KOPT-K1 (cell line): ENCODE measurements around the gene AKTIP.

Source experiments
- H3K27ac ChIP-seq: fragments of 200-600 bp; sonication (generic); 2 replicates; pipeline ENCODE4 v1.5.1; 2016; ENCODE audit warnings: antibody characterized with exemption, mild to moderate bottlenecking, low read depth, low read length; ENCODE audit not compliant: poor library complexity, severe bottlenecking
- H3K36me3 ChIP-seq: fragments of 200-600 bp; sonication (generic); 2 replicates; pipeline ENCODE4 v1.5.1; 2017; ENCODE audit warnings: antibody characterized with exemption, mild to moderate bottlenecking, low read length, moderate library complexity; ENCODE audit not compliant: insufficient read depth
- H3K9me3 ChIP-seq: fragments of 200-600 bp; sonication (generic); 2 replicates; pipeline ENCODE4 v1.5.1; 2017; ENCODE audit warnings: antibody characterized with exemption, low read length, mild to moderate bottlenecking; ENCODE audit not compliant: insufficient read depth, poor library complexity, severe bottlenecking

AKTIP gene

DNA sequence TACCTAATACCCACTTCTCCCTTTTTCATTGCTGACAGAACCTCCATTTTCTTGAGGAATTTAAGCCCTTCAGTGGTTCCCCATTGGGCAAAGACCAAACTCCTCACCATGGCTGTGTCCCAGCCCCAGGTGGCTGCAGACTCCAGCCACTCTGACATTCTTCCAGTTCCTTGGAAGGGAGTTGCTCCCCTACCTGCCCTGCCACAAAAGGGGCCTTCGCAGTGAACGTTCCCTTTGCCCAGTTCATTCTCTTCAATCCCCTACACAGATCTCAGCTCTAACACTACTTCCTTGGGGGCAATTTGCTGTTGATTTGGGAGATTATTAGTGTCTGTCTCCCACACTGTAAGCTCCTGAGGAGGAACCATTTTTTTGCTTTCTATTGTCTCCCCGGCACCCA, 3.2 kb upstream of the AKTIP start:
- no peak overlapping the region for H3K27ac ChIP-seq

DNA sequence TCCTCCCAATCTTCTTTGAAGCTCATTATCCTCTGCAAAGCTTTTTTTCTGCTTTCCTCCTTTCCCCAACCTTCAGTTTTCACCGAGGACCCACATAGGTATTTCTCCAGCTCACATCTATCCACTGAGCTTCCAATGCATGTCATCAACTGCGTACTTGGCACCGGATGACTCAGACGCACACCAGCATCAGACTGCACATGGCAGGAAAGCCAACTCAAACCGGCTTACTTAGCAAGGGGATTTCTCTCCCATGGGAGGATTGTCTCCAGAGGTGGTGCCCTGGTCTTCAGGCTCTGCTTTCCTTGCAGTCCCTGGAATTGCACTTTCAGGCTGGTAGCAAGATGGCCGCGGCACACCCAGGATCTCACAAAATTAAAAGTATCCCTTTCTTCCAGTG, 1.7 kb upstream of the AKTIP start:
- H3K9me3 ChIP-seq = no peaks in the 10 kb centered on the region
- no peaks in the 10 kb centered on the region for H3K36me3 ChIP-seq
- H3K27ac ChIP-seq = no peak overlapping the region

More for the DNA sequence above, 3.2 kb upstream of the AKTIP start:
- Histone ChIP-seq H3K36me3 (no peaks in the 10 kb centered on the region), H3K9me3 (no peaks in the 10 kb centered on the region)

DNA sequence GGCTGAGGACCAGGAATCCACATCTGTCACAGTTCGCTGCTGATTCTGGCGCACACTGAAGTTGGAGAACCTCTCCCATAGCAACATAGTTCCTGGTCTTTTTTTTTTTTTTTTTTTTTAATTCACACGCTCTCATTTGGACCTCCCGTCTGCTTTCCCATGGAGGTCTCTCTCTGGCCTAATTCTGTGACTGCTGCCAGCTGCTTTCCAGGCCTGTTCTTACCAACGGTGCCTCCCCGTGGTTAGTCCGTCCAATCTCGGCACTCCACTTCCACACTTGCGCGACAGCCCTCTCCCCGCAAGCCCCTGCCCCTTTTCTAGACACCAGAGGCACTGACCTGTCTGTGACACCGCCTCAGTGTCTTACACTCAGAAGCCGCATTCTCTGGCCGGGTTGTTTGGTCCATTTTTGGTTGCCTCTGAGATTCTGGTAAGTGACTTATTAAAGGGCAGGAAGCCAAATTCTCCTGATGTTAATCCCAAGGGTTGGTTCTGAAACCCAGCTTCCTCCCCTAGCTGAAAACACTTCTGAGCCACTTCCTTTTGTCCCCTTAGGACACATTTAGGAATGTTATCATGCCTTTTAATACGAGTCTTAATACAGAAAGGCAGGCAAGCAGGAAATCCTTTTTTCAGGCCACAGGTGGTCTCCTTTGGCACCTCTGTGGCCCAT, 1.1 kb upstream of the AKTIP start:
- Histone ChIP-seq H3K27ac (peak overlapping the region; percentile 76), H3K9me3 (no peaks in the 10 kb centered on the region), H3K36me3 (0 out of 2 replicates have a peak, but pooled peaks cover 3% of the 10 kb centered on the region)

DNA sequence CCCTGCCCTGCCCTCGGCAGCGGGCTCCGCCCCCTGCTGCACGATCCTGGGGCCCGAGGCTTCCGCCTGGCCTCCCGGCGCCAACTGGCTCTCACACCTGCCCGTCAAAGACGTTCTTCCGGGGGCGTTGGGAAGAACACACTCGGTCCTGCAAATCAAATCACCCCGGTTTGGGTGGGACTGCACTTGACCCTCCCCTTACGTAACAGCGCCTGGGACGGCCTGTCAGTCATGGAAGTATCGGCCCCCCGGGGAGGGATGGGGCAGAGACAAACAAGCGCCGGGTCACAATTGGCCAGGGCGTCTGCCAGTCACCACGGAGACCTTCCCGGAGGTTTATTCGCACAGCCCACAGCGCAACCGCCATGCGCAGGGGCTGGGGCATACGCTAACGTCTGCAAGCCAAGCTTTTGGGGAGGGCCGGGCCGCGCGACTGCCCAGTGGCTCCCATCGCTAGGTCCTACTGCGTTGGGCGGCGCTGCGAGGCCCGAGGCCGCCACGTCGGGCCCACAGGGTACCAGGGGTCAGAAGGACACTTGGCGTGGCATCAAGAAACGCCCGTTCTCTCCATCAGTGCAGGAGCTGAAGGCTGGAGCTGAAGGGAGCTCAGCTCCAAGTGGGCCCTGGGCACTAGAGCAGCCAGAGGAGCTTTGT, 388 bp upstream of the AKTIP start:
- no peaks in the 10 kb centered on the region for H3K9me3 ChIP-seq
- peaks cover 8% of the 10 kb centered on the region; the same call in 1 of the 2 replicates for H3K36me3 ChIP-seq
- peak overlapping the region; percentile 76 for H3K27ac ChIP-seq

DNA sequence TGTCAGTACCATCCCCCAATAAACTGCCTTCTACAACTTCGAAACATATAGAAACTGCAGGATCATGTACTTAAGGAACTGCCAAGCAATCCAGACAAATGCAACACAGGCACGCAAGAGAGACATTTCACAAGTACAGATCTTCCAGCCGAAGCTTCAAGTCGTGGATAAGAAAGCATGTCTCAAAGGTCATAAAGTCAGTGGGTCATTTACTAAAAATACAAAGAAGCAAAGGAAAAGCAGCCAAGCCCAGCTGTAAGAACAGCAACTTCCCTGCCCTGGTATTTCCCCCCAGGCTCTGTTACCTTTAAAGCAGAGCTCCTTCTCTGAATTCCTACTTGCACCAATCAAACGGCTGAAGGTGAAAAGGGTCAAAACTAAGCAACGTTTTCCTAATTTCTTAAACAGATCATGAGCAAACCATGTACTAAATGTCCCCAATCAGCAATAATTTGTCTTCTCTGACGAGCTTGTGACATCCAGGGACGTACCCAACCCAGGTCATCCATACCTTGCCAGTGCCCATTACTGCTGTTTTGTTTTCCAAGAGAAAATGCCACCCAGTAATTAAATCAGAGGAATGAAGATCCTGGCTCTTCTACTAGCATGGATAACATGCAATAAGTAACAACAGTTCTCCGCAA, 1.7 kb downstream of the AKTIP start:
- no peak overlapping the region for H3K27ac ChIP-seq
- no peaks in the 10 kb centered on the region for H3K9me3 ChIP-seq

DNA sequence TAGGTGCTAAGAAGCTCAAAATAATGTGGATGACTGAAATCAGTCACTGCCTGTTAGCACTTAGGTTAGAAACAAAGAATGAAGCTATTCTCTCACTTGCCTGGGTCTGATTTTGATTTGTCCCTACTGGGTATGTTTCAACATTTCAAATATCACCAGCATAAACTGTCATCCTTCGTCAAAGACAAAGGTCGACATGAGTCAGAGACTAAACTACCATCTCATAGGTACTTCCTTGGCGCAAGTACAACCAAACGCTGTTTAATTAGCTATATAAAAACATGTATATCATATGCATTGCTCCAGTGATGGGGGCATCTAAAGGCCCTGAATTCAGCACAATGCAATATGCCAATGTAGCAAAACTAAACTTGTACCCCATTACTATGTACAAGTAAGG, 4.0 kb downstream of the AKTIP start:
- peaks cover 50% of the 10 kb centered on the region for H3K36me3 ChIP-seq
- H3K27ac ChIP-seq = no peak overlapping the region
- no peaks in the 10 kb centered on the region for H3K9me3 ChIP-seq

More for the DNA sequence above, 1.7 kb downstream of the AKTIP start:
- peaks cover 26% of the 10 kb centered on the region for H3K36me3 ChIP-seq

DNA sequence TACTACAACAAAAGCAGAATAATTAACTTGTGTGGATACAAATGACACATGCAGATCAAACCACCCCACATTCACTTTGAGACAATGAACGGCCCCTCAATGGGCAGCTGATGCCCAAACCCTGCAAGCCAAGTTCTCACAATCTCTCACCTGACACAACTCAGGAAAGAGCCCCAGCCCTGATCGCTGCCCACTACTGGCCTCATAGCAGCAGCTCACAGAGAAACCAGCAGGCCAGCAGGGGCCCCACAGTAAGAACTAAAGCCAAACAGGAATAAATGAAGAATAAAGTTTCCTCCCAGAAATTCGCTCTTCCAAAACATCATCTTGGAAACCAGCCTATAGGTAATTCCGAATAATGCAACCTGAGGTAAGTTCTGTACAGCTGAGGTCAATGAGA, 7.7 kb downstream of the AKTIP start:
- Histone ChIP-seq H3K36me3 (peaks cover 85% of the 10 kb centered on the region), H3K9me3 (no peaks in the 10 kb centered on the region), H3K27ac (no peak overlapping the region)

DNA sequence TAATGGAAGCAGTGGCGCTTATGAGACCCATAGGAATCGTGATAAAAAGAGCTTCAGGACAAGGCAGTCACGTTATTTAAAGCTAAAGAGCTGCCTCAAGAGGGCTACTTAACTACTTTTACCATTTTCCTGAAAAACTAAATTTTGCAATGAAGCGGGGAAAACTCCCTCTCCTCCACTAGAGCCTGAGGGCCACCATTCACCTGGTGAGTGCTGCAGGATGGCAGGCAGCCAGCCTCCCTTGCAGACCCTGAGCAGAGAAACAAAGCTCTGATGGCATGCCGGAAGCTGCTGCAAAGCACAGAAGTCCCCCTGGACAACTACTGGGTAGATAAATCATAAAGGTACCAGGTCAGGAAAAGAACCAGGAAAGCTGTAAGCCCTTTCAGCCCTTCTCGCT, 8.4 kb downstream of the AKTIP start:
- Histone ChIP-seq H3K9me3 (no peaks in the 10 kb centered on the region), H3K36me3 (peaks cover 91% of the 10 kb centered on the region), H3K27ac (no peak overlapping the region)

DNA sequence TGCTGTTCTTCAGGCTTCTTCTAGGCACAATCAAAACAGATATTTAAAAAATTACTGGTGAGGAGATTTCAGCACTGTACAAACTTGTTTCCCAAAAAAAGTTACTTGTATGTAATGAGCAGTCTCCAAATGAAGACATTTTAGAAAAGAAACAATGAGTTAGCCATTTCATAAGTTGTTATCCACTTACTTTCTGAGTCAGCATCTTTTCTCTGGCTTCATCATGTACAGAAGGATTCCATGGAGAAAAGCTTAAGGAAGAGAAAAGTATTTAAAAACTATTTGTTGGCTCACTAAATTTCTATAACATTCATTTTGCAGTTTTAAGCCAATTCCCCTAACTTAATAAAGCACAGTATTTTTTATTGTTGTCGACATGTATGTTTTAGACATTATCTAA, 10.5 kb downstream of the AKTIP start:
- Histone ChIP-seq H3K36me3 (peaks cover 98% of the 10 kb centered on the region), H3K27ac (no peak overlapping the region)

DNA sequence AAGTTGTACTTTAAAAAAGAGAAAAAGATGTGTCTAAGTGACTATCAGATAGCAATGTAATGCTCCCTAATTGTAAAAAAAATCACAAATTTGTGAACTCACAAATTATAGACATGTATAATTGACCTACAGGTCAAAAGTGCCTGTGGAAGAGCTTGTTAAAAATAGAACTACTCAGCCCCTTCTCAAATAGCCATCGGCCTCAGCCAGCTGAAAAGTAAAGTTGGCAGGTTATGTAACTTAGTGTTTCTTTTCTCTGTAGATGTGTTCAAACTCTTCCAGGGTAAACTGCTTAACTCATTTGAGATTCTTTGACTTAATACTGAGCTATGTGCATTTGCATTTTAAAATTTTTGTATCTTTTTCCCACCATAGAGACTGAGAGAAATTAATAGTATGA, 13.3 kb downstream of the AKTIP start:
- no peaks in the 10 kb centered on the region for H3K9me3 ChIP-seq
- peaks cover 98% of the 10 kb centered on the region for H3K36me3 ChIP-seq
- H3K27ac ChIP-seq = no peak overlapping the region

More for the DNA sequence above, 10.5 kb downstream of the AKTIP start:
- H3K9me3 ChIP-seq = no peaks in the 10 kb centered on the region

DNA sequence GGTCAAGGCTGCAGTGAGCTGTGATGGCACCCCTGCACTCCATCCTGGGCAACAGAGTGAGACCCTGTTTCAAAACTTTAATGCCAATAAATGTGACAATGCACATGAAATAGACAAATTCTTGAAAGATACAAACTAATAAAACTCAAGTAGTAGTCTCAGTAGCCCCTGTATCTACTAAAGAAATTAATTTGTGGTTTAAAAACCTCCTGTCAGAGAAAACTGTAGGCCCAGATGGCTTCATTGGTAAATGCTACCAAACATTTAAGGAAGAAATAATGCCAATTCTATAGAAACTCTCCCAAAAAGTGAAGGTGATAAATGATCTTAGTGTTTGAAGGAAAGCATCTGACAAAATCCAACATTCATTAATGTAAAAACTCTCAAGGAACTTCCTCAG, 16.8 kb downstream of the AKTIP start:
- H3K36me3 ChIP-seq = peaks cover 98% of the 10 kb centered on the region
- H3K27ac ChIP-seq = no peak overlapping the region
- no peaks in the 10 kb centered on the region for H3K9me3 ChIP-seq

DNA sequence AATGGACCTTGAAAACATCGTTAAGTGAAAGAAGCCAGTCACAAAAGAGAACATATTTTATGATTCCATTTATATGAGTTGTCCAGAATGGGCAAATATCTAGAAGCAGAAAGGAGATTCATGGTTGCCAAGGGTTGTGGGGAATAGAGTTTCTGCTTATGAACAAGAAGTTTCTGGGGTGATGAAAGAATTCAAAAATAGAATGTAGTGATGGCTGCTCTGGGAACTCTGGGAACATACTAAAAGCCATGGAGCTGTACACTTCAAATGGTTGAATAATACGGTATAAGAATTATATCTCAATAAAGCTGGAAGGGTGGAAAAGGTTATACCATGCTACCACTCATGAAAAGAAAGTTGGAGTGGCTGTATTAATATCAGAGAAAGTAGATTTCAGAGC, 18.5 kb downstream of the AKTIP start:
- H3K9me3 ChIP-seq = no peaks in the 10 kb centered on the region
- H3K36me3 ChIP-seq = peaks cover 100% of the 10 kb centered on the region
- H3K27ac ChIP-seq = no peak overlapping the region

DNA sequence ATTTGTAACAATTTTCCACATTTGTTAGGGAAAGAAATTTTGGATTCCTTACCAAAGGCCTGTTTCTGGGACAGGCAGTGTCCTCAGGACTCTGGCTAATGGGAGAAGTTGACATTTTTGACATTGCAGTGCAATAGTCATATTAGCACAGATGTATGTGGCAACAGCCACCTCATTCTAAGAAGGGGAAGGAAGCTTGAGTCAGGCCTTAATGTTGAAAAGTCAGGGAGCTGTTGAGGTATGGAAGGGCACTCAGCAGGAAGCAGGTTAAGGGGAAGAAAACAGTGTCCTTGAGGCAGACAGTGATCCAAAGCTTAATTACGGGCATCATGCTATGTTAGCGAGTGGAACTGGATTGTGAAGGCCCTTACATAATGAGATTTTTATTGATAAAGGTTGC, 20.9 kb downstream of the AKTIP start:
- H3K27ac ChIP-seq = no peak overlapping the region
- peaks cover 100% of the 10 kb centered on the region for H3K36me3 ChIP-seq

DNA sequence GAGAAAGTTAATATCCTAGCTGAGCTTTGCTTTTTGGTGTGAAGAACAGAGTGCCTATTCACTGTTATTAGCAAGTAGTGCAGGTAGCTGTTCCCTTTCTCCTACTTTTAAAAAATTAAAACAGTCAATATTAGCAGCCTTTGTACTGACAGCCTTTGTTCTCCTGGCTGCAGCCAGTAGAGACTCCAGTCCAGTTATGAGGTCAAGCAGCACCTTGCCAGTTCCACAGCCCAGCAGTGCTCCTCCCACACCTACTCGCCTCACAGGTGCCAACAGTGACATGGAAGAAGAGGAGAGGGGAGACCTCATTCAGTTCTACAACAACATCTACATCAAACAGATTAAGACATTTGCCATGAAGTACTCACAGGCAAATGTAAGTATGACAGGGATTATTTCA, 22.6 kb downstream of the AKTIP start:
- peaks cover 97% of the 10 kb centered on the region for H3K36me3 ChIP-seq
- H3K9me3 ChIP-seq = no peaks in the 10 kb centered on the region

More for the DNA sequence above, 20.9 kb downstream of the AKTIP start:
- no peaks in the 10 kb centered on the region for H3K9me3 ChIP-seq

DNA sequence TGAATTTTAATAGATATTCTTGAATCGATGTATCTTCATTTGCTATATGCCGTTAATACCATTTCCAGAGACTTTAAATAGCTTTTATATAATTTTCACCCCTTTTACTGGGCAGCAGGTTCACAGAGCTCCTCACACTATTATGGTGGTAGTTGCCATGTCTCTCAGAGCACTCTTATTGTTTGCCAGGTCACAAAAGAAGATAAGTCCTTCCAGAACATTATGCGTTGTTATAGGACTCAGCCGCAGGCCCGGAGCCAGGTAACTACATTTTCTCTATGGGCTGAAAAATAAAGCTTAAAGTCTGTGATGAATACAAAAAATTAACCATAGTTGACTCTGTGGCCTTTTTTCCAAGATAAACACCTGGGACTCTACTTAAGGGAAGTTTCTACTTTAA, 24.0 kb downstream of the AKTIP start:
- Histone ChIP-seq H3K9me3 (no peaks in the 10 kb centered on the region), H3K36me3 (peaks cover 95% of the 10 kb centered on the region), H3K27ac (no peak overlapping the region)

More for the DNA sequence above, 22.6 kb downstream of the AKTIP start:
- H3K27ac ChIP-seq = no peak overlapping the region
